Upper lobe of left lung (tissue), 4 donors: ENCODE results near the gene KSR2.

Experiments used
- EP300 ChIP-seq, 4 donors: sonication (generic); formaldehyde crosslinking; IDR thresholded peaks; one replicate each; pipeline ENCODE4 v1.5.1; 2017; ENCODE audit warnings: antibody characterized with exemption in 4 of 4, control low read depth in 2 of 4
- POLR2A ChIP-seq, 4 donors: fragments of 450-650 bp; IDR thresholded peaks; one replicate each; pipeline ENCODE4 v1.5.1; 2016 to 2017; ENCODE audit warnings: antibody characterized with exemption in 4 of 4, mild to moderate bottlenecking in 2 of 4
- POLR2AphosphoS5 ChIP-seq, 2 donors: sonication (generic); formaldehyde crosslinking; IDR thresholded peaks; one replicate each; pipeline ENCODE4 v1.5.1; 2017; ENCODE audit warnings: antibody characterized with exemption in 2 of 2
- TF ChIP-seq, protein P1 (sequence below), 6 experiments: fragments of 450-650 bp in 4 of 6; fragments of 200-600 bp in 2 of 6; sonication (generic) in 2 of 6; IDR thresholded peaks; one replicate each; pipeline ENCODE4 v1.5.1; 2016 to 2019; ENCODE audit warnings: antibody characterized with exemption in 6 of 6

DNA sequence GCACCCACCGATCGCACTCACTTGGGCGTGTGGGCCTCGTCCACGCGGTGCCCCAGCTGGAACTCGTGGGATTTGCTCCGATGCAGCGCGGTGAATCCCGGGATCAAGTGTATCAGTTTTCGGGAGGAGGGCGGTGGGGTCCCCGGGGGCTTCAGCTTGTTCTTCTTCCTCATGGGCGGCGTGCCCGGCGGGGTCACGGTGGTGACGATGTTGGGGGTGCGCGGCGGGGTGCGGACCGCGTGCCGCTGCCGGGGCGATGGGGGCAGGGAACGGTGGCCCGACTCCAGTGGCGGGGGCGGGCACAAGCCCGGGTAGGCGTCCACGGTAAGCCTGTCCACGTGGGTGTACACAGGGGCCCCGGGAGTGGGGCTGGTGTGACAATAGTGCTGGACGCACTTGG lies 207.8 kb downstream of the KSR2 start:
- TF ChIP-seq, protein P1, sequence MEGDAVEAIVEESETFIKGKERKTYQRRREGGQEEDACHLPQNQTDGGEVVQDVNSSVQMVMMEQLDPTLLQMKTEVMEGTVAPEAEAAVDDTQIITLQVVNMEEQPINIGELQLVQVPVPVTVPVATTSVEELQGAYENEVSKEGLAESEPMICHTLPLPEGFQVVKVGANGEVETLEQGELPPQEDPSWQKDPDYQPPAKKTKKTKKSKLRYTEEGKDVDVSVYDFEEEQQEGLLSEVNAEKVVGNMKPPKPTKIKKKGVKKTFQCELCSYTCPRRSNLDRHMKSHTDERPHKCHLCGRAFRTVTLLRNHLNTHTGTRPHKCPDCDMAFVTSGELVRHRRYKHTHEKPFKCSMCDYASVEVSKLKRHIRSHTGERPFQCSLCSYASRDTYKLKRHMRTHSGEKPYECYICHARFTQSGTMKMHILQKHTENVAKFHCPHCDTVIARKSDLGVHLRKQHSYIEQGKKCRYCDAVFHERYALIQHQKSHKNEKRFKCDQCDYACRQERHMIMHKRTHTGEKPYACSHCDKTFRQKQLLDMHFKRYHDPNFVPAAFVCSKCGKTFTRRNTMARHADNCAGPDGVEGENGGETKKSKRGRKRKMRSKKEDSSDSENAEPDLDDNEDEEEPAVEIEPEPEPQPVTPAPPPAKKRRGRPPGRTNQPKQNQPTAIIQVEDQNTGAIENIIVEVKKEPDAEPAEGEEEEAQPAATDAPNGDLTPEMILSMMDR (IDR thresholded peaks at IDR 0.05), result no peak
- TF ChIP-seq POLR2A (IDR thresholded peaks at IDR 0.05), result no peak
- no peak for TF ChIP-seq POLR2AphosphoS5 (IDR thresholded peaks at IDR 0.05)
- TF ChIP-seq EP300 (IDR thresholded peaks at IDR 0.05), result no peak
